Vagina (tissue), 2 donors: ENCODE data around the gene FUZ. TPM values are rescaled to one million over a fixed set of nuclear protein-coding genes. Genes with fewer than 3 reads are reported as not detected.
A peak's percentile ranks its signal among the peaks of the same experiment; 100 is the strongest.

ENCODE experiments used
- DNase-seq, 2 donors: peaks; one replicate each; pipeline ENCODE4 v3.0.0-alpha.2; 2017; ENCODE audit errors: extremely low spot score in 2 of 2
- H3K27ac ChIP-seq: fragments of 200-600 bp; sonication (generic); one replicate; pipeline ENCODE4 v1.5.1; 2019
- H3K27me3 ChIP-seq: fragments of 200-600 bp; sonication (generic); one replicate; pipeline ENCODE4 v1.5.1; 2019
- H3K36me3 ChIP-seq, 2 donors: fragments of 200-600 bp; sonication (generic); one replicate each; pipeline ENCODE4 v1.5.1; 2017 to 2019
- H3K4me1 ChIP-seq: fragments of 200-600 bp; sonication (generic); one replicate; pipeline ENCODE4 v1.5.1; 2019
- H3K4me3 ChIP-seq, 2 donors: fragments of 200-600 bp; sonication (generic); 1 replicate in 1 of 2; 2 replicates in 1 of 2; pipeline ENCODE4 v1.5.1; 2016 to 2019
- H3K9me3 ChIP-seq: fragments of 200-600 bp; sonication (generic); one replicate; pipeline ENCODE4 v1.5.1; 2019
- CTCF ChIP-seq, 3 experiments: fragments of 450-650 bp in 2 of 3; fragments of 200-600 bp in 1 of 3; sonication (generic) in 1 of 3; IDR thresholded peaks; one replicate each; pipeline ENCODE4 v1.5.1; 2017 to 2019; ENCODE audit warnings: antibody characterized with exemption in 3 of 3, mild to moderate bottlenecking in 2 of 3, moderate library complexity in 2 of 3
- POLR2A ChIP-seq, 2 donors: fragments of 450-650 bp; IDR thresholded peaks; one replicate each; pipeline ENCODE4 v1.6.1; 2017; ENCODE audit warnings: antibody characterized with exemption in 2 of 2, mild to moderate bottlenecking in 2 of 2, moderate library complexity in 2 of 2
- POLR2AphosphoS5 ChIP-seq, 2 donors: sonication (generic); formaldehyde crosslinking; IDR thresholded peaks; one replicate each; pipeline ENCODE4 v1.9.0; 2017; ENCODE audit warnings: antibody characterized with exemption in 2 of 2, mild to moderate bottlenecking in 2 of 2, low read depth in 1 of 2; ENCODE audit not compliant: insufficient read depth in 1 of 2
- intact Hi-C: fragments of 100-400 bp; cut with DNase I; formaldehyde crosslinking; loops from one replicate; pipeline ENCODE4 v1.15.1; 2023
- total RNA-seq: library from RNA; depleted of rRNA; stranded (reverse); fragments of >200 nt; gene quantifications from one replicate; pipeline ENCODE4 v1.2.3, GENCODE V29; 2016

FUZ gene
- total RNA-seq, 1 donor from 2014 or later: 11.5 TPM

GRCh38 chr19:49850487-49851342, 37.6 kb upstream of the FUZ start, which contains the start of gene PTOV1:
PTOV1 (plus strand) TSS chr19:49851159.
- Histone ChIP-seq H3K36me3 (peaks cover 0 to 12% of the 10 kb centered on the region in 2 donors), H3K4me1 (peaks cover 36% of the 10 kb centered on the region), H3K9me3 (no peaks in the 10 kb centered on the region), H3K27me3 (no peaks in the 10 kb centered on the region), H3K27ac (peak within 1 kb of the TSS; percentile 100), H3K4me3 (peak within 1 kb of the TSS; percentile 83 to 93)
- intact Hi-C loops: loop anchor here (10.0 kb wide), 1 partner anchor 96 kb away; no protein-coding TSS in a partner anchor
- no peak for DNase-seq
- TF ChIP-seq POLR2AphosphoS5 (IDR thresholded peaks at IDR 0.05; ENCODE audit: insufficient read depth in 1 of 2, low read depth in 1 of 2) (peak; percentile 91 to 96), CTCF (IDR thresholded peaks at IDR 0.05) (no peak), POLR2A (IDR thresholded peaks at IDR 0.05) (peak in 1 of 2 donors; percentile 50)

GRCh38 chr19:49850221-49850486, 37.1 kb upstream of the FUZ start:
- Histone ChIP-seq H3K9me3 (no peaks in the 10 kb centered on the region), H3K36me3 (peaks cover 0 to 7% of the 10 kb centered on the region in 2 donors), H3K27ac (peak overlapping the region; percentile 100), H3K27me3 (no peaks in the 10 kb centered on the region), H3K4me1 (peaks cover 36% of the 10 kb centered on the region), H3K4me3 (peak overlapping the region; percentile 83 to 93)
- intact Hi-C loops: loop anchor here (10.0 kb wide), 1 partner anchor 95 kb away; no protein-coding TSS in a partner anchor
- DNase-seq: no peak
- TF ChIP-seq POLR2AphosphoS5 (IDR thresholded peaks at IDR 0.05; ENCODE audit: insufficient read depth in 1 of 2, low read depth in 1 of 2) (no peak), CTCF (IDR thresholded peaks at IDR 0.05) (no peak), POLR2A (IDR thresholded peaks at IDR 0.05) (no peak)

GRCh38 chr19:49849433-49850220, 36.5 kb upstream of the FUZ start:
- Histone ChIP-seq H3K36me3 (peaks cover 0 to 2% of the 10 kb centered on the region in 2 donors), H3K27me3 (no peaks in the 10 kb centered on the region), H3K4me3 (peak overlapping the region in 1 of 2 donors; percentile 93), H3K9me3 (no peaks in the 10 kb centered on the region), H3K27ac (peak overlapping the region; percentile 100), H3K4me1 (peaks cover 36% of the 10 kb centered on the region)
- TF ChIP-seq POLR2A (IDR thresholded peaks at IDR 0.05) (no peak), CTCF (IDR thresholded peaks at IDR 0.05) (no peak), POLR2AphosphoS5 (IDR thresholded peaks at IDR 0.05; ENCODE audit: insufficient read depth in 1 of 2, low read depth in 1 of 2) (no peak)
- intact Hi-C loops: loop anchor here (10.0 kb wide), 2 partner anchors 75 to 95 kb away; no protein-coding TSS in a partner anchor
- no peak for DNase-seq

- H3K27me3 ChIP-seq: no peaks in the 10 kb centered on the region
- no peaks in the 10 kb centered on the region for H3K9me3 ChIP-seq
- no peak overlapping the region for H3K27ac ChIP-seq
- peaks cover 29% of the 10 kb centered on the region for H3K4me1 ChIP-seq
- intact Hi-C loops: loop anchor here (10.0 kb wide), 1 partner anchor 74 kb away; no protein-coding TSS in a partner anchor
- no peaks in the 10 kb centered on the region for H3K36me3 ChIP-seq
- no peak for TF ChIP-seq CTCF (IDR thresholded peaks at IDR 0.05)
- TF ChIP-seq POLR2AphosphoS5 (IDR thresholded peaks at IDR 0.05; ENCODE audit: insufficient read depth in 1 of 2, low read depth in 1 of 2): no peak
- no peak for TF ChIP-seq POLR2A (IDR thresholded peaks at IDR 0.05)
- no peak for DNase-seq
- H3K4me3 ChIP-seq: no peak overlapping the region
Measured at GRCh38 chr19:49848938-49849337, 35.8 kb upstream of the FUZ start.
